Measurements from ENCODE around the gene STARD10.

The STARD10 gene

DNA sequence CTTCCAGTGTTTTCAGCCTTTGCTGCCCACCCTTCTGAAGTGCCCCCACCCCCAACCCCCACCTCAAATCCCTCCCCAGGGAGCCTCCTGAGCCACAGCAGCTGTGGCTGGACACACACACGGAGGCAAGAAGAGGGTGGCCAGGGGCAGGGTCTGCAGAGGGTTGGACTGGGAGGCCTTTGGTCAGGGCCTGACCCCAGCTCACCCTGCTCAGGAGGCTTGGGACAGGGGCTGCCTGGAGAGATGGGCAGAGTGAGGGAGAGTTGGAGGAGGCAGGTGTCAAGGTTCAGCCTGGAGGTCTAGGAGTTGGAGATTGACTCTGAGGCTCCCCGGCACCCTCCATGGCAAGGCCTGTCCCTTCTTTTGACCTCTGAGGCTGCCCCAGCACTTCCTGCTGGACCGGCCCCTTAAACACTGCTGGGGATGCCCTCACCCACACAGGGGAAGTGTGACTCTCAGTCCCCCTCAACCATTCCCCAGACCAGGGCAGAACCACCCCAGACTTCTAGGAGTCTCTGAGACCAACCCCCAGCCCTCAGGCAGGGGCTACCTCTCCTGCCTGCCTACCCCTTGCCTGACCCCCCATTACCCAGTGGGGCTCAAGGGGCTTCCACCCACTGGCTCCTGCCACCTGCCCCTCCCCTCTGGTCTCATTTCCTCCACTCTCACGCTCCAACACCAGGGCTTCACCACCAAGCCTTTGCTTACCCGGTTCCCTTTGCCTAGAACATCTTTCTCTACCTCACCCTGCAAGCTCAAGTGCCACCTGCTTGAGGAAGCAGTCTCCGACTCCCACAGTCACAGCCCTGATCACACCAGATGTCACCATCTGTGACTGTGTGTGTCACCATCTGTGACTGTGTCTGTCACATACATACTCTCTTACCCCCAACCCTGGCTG, 50.3 kb downstream of the STARD10 start:
- no peaks in the 10 kb centered on the region for H3K9me3 ChIP-seq (ENCODE audit: control insufficient read depth, insufficient read depth, low read length)
- peaks cover 5% of the 10 kb centered on the region for H3K4me1 ChIP-seq (ENCODE audit: control insufficient read depth, insufficient read depth, low read length)
- H3K36me3 ChIP-seq (ENCODE audit: control insufficient read depth, insufficient read depth, low read length) = peaks cover 2% of the 10 kb centered on the region
- no peaks in the 10 kb centered on the region for H3K27me3 ChIP-seq (ENCODE audit: control insufficient read depth, insufficient read depth, low read length)
- no peak overlapping the region for H3K4me3 ChIP-seq (ENCODE audit: low read depth, low read length)
- H3K9ac ChIP-seq (ENCODE audit: low read depth, low read length) = no peak overlapping the region

DNA sequence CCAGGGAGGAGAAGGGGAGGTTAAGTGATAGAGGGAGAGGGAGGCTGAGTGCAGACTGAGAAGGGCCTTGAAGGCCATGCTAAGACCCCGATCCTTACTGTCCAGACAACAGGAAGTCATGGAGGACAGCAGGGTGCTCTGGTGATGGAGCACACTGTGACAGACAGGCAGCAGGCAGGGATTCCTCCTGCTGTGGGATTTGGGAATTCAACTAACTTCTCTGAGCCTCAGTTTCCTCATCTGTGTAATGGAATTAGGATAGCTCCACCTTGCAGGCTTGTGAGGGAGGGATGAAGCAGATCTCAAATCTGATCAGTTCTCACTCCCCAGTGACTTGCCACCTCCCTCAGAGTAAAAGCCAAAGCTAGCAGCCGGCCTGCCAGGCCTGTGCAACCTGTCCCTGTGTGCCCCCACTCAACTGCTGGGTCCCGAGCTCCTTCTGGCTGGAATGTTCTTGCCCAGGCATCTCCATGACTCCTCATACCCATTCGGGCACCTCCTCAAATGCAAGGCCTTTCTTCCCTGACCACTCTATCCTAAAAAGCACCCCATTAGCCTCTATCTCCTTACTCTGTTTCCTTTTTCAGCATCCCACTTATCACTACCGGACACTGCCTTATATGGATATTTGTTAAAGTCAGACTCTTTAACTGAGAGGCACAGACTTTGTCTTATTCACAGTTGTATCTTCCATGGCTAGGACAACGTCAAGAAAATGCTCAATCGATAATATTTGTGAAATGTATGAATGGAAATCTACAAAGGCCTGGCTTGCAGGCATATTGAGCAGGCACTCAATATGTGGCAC, 51.1 kb downstream of the STARD10 start:
- Histone ChIP-seq H3K9me3 (ENCODE audit: control insufficient read depth, insufficient read depth, low read length) (no peaks in the 10 kb centered on the region), H3K4me3 (ENCODE audit: low read depth, low read length) (no peak overlapping the region), H3K9ac (ENCODE audit: low read depth, low read length) (no peak overlapping the region), H3K27me3 (ENCODE audit: control insufficient read depth, insufficient read depth, low read length) (no peaks in the 10 kb centered on the region), H3K36me3 (ENCODE audit: control insufficient read depth, insufficient read depth, low read length) (peaks cover 2% of the 10 kb centered on the region), H3K4me1 (ENCODE audit: control insufficient read depth, insufficient read depth, low read length) (peaks cover 5% of the 10 kb centered on the region)

DNA sequence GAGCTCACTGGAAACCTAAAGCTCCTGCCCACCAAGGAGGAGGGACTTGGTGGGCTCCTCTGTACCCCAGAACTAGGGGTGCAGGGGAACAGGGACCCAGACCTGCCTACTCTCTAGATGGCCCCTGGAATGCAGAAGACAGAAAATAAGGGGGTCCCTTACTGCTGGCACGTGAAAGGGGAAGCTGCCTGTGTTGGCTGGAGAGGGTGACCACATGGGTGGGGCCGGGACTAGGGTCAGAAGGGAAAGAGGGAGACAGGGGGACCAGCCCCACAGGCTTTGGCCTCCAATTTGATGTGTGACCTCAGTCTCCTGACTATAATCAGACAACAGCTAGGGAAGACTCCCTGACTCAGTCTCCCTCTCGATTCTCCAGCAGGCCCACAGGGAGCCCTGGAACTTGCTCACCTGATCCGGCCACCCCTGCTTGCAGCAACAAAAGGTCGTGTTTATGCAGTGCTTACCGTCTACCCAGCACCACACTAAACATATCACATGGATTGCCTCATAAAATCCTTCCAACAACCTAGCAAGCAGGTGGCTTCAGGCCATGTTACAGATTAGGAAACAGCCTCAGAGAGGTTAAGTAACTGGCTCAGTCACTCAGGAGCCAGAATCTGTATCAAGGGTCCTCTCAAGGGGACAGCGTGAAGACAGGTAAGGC, 51.9 kb downstream of the STARD10 start:
- no peaks in the 10 kb centered on the region for H3K27me3 ChIP-seq (ENCODE audit: control insufficient read depth, insufficient read depth, low read length)
- no peaks in the 10 kb centered on the region for H3K9me3 ChIP-seq (ENCODE audit: control insufficient read depth, insufficient read depth, low read length)
- H3K4me1 ChIP-seq (ENCODE audit: control insufficient read depth, insufficient read depth, low read length) = peaks cover 5% of the 10 kb centered on the region
- peak overlapping the region; percentile 24 for H3K9ac ChIP-seq (ENCODE audit: low read depth, low read length)
- peaks cover 5% of the 10 kb centered on the region for H3K36me3 ChIP-seq (ENCODE audit: control insufficient read depth, insufficient read depth, low read length)
- H3K4me3 ChIP-seq (ENCODE audit: low read depth, low read length) = no peak overlapping the region

DNA sequence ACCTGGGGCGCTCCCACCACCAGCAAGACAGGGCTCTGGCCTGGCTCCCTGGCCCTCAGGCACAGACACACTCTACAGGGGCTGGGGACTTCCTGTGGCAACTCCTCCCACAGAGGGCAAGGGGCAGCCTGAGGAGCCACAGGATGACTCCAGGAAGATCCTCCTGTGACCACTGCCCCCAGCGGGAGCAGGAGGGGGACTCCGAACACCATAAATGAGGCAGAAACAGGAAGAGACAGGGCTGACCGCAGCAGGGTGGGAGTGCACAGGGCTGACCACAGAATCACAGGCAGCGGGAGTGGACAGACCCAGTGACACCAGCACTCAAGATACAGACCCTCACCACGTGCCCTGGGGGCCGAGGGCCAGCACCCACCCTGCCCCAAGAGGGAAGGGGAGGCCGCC, 52.4 kb downstream of the STARD10 start:
- Histone ChIP-seq H3K9ac (ENCODE audit: low read depth, low read length) (peak overlapping the region; percentile 47), H3K9me3 (ENCODE audit: control insufficient read depth, insufficient read depth, low read length) (no peaks in the 10 kb centered on the region), H3K4me3 (ENCODE audit: low read depth, low read length) (no peak overlapping the region), H3K27me3 (ENCODE audit: control insufficient read depth, insufficient read depth, low read length) (no peaks in the 10 kb centered on the region), H3K4me1 (ENCODE audit: control insufficient read depth, insufficient read depth, low read length) (peaks cover 5% of the 10 kb centered on the region), H3K36me3 (ENCODE audit: control insufficient read depth, insufficient read depth, low read length) (peaks cover 5% of the 10 kb centered on the region)

DNA sequence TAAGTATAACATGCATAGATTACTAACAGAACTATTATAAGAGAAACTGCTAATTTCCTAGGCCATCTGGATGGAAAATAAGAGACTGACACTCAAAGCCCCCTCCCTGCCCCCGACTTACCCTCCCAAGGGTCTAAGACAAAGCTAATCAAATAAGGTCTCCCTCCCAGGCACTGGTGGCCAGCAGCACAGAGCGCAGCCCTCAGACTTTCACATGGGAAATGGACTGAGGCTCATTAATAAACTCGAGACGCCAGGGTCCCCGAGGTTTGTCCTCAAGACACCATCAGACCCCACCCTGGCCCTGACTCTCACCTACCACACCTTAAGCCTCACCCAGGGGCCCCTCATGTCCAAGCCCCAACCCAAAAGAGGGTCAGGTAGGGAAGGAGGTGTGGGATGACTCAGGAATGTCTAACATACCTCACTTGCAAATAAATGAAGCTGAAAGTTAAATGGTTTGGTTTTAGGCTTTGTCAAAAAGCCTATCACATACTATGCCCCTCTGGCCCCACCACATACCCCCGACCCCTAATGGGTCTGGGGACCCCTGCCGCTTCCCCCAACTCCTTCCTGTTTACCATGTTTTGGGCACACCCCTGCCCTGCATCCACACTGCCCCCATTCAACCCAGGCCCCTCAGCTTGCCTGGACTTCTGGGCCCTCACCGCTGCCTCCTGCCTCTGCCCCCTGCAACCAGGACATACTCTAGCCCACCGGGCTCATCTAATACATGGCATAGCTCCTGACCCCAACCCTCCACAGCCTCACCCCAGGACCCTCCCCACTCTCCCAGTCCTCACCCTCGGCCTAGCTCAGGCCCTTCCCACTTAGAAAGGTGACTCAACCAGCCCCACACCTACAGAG, 53.1 kb downstream of the STARD10 start:
- Histone ChIP-seq H3K4me3 (ENCODE audit: low read depth, low read length) (no peak overlapping the region), H3K27me3 (ENCODE audit: control insufficient read depth, insufficient read depth, low read length) (no peaks in the 10 kb centered on the region), H3K36me3 (ENCODE audit: control insufficient read depth, insufficient read depth, low read length) (peaks cover 5% of the 10 kb centered on the region), H3K9me3 (ENCODE audit: control insufficient read depth, insufficient read depth, low read length) (no peaks in the 10 kb centered on the region), H3K4me1 (ENCODE audit: control insufficient read depth, insufficient read depth, low read length) (peaks cover 5% of the 10 kb centered on the region), H3K9ac (ENCODE audit: low read depth, low read length) (peak overlapping the region; percentile 47)

DNA sequence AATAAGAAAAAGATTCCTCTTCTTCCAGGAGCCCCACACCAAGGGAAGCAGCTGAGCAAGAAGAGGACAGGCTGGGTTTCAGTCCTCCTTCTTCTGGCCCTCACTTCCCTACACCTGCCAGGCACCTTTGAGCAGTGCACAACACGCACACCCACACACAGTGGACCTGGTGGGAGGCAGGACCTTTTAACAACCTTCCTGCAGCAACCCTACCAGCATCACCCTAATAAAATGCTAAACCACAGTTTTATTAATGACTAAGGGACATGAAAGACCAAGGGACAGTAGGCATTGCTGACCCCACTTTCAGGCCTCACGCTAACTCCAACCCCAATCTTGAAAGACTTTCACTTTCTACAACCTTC, 53.8 kb downstream of the STARD10 start:
- Histone ChIP-seq H3K36me3 (ENCODE audit: control insufficient read depth, insufficient read depth, low read length) (peaks cover 5% of the 10 kb centered on the region), H3K9ac (ENCODE audit: low read depth, low read length) (no peak overlapping the region), H3K9me3 (ENCODE audit: control insufficient read depth, insufficient read depth, low read length) (no peaks in the 10 kb centered on the region), H3K4me1 (ENCODE audit: control insufficient read depth, insufficient read depth, low read length) (peaks cover 5% of the 10 kb centered on the region), H3K4me3 (ENCODE audit: low read depth, low read length) (no peak overlapping the region), H3K27me3 (ENCODE audit: control insufficient read depth, insufficient read depth, low read length) (no peaks in the 10 kb centered on the region)

DNA sequence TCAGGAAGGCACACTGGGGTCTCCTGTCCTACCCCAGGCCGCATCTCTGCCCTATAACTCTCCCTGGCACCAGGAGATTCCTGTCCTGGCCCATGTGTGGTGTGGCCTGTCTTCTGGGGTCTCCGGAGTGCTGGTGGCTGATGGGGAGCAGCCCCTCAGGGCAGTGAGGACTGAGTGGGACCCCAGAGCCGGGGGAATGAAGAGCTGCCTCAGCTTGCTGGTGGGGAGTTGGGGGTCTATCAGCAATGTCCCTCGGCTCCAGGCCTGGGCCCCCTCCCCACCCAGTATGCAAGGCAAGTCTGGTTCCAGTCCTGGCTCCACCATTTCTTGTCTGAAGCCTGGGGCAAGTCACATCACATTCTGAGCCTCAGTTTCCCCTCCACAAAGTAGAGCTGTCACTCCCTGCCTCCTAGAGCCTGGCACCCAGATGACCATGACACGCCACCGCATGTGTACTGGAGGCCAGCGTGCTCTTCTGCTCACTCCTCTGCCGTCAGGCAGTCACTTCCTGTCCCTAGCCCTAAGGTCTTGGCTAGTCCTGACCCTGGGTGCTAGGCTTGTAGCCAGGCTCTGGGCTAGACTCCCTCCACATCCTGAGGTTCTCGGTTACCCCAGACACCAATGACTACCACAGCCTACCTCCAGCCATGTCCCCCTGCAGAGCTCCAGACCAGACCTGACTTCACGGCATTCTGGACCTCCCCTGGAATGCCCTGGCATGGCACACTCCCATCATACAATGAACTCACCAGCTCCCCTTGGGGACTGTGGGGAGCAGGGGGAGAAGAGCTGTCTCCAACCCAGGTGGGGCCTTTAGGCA, 54.4 kb downstream of the STARD10 start:
- no peak overlapping the region for H3K4me3 ChIP-seq (ENCODE audit: low read depth, low read length)
- no peaks in the 10 kb centered on the region for H3K9me3 ChIP-seq (ENCODE audit: control insufficient read depth, insufficient read depth, low read length)
- H3K27me3 ChIP-seq (ENCODE audit: control insufficient read depth, insufficient read depth, low read length) = no peaks in the 10 kb centered on the region
- H3K9ac ChIP-seq (ENCODE audit: low read depth, low read length) = no peak overlapping the region
- H3K4me1 ChIP-seq (ENCODE audit: control insufficient read depth, insufficient read depth, low read length) = peaks cover 5% of the 10 kb centered on the region
- H3K36me3 ChIP-seq (ENCODE audit: control insufficient read depth, insufficient read depth, low read length) = peaks cover 2% of the 10 kb centered on the region

DNA sequence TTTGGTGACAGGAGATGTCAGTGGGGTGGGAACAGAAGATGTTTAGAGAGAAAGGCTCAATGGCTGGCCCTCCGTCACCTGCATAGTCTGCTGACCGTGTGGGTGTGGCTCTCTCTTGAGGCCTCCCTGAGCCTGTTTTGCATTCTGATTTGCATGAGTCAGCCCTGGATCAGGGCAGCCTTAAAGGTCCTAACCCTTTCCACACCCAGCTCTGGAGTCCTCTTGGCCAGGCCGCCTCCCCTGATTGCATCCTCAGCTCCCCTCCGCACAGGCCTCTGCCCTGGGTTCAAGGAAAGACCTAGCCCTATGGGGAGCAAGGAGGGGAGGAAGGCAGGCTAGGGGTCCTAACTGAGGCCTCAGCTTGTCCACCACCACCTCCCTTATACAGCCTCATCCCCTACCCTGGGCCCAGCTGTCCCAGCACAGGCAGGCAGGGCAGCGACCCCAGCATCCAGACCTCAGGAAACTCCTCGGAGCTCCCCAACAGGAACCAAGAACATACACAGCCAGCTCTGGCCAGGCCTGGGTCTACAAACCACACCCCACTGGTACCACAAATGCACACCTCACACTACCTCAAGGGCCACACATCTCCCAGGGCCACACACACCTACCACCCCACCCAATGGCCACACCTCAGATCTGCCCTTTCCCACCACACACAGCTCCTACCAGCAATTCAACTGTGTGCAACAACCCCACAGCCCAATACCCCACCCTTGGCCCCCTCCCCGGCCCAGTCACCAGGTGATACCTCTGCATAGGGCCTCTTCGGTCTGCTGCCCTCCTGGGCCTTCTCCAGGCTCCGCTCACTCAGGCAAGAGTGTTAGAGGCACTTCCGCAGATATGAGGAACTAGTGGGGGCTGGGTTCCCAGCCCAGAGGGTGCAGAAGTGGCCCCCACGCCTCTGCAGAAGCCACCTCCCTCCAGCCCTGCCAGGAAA, 55.4 kb downstream of the STARD10 start:
- peaks cover 2% of the 10 kb centered on the region for H3K36me3 ChIP-seq (ENCODE audit: control insufficient read depth, insufficient read depth, low read length)
- H3K27me3 ChIP-seq (ENCODE audit: control insufficient read depth, insufficient read depth, low read length) = no peaks in the 10 kb centered on the region
- H3K4me1 ChIP-seq (ENCODE audit: control insufficient read depth, insufficient read depth, low read length) = peaks cover 5% of the 10 kb centered on the region
- no peak overlapping the region for H3K9ac ChIP-seq (ENCODE audit: low read depth, low read length)
- no peaks in the 10 kb centered on the region for H3K9me3 ChIP-seq (ENCODE audit: control insufficient read depth, insufficient read depth, low read length)
- no peak overlapping the region for H3K4me3 ChIP-seq (ENCODE audit: low read depth, low read length)

DNA sequence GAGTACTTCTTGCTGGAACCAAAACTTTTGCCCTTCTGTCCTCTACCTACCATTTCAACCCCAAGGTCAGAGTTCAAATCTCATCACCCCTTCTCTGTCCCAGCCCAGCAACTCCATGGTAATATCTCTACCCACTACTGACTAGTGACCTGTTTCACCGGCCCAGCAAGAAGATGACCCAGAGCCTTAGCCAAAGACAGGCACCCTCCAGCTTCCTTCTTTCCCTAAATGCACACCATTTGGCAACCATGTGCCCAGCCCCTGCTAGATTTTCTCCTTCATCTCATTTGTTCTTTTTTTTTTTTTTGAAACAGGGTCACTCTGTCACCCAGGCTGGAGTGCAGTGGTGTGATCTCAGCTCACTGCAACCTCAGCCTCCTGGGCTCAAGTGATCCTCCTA, 56.5 kb downstream of the STARD10 start:
- no peak overlapping the region for H3K4me3 ChIP-seq (ENCODE audit: low read depth, low read length)
- no peaks in the 10 kb centered on the region for H3K9me3 ChIP-seq (ENCODE audit: control insufficient read depth, insufficient read depth, low read length)
- peaks cover 5% of the 10 kb centered on the region for H3K4me1 ChIP-seq (ENCODE audit: control insufficient read depth, insufficient read depth, low read length)
- H3K9ac ChIP-seq (ENCODE audit: low read depth, low read length) = no peak overlapping the region
- peaks cover 2% of the 10 kb centered on the region for H3K36me3 ChIP-seq (ENCODE audit: control insufficient read depth, insufficient read depth, low read length)
- no peaks in the 10 kb centered on the region for H3K27me3 ChIP-seq (ENCODE audit: control insufficient read depth, insufficient read depth, low read length)

Measured in iPS-15b (cell line).